ENCODE measurements around the gene NUP160.
"Not testable (repeated sequence)": the region's sequence is repeated elsewhere in the genome, so short reads cannot be mapped to it uniquely, and the experiment has no call there.

The NUP160 gene

GRCh38 chr11:47847892-47848699, at the start of gene NUP160:
TSS of gene NUP160 (minus strand) at chr11:47848350. CDS start at chr11:47848318, 32 bp downstream.
- DNase-seq = peak in 1 of 2 experiments; percentile 46

GRCh38 chr11:47896199-47896598, 48.0 kb upstream of the NUP160 start:
- DNase-seq = no peak

GRCh38 chr11:47895035-47895434, 46.9 kb upstream of the NUP160 start:
- no peak for DNase-seq

DNA sequence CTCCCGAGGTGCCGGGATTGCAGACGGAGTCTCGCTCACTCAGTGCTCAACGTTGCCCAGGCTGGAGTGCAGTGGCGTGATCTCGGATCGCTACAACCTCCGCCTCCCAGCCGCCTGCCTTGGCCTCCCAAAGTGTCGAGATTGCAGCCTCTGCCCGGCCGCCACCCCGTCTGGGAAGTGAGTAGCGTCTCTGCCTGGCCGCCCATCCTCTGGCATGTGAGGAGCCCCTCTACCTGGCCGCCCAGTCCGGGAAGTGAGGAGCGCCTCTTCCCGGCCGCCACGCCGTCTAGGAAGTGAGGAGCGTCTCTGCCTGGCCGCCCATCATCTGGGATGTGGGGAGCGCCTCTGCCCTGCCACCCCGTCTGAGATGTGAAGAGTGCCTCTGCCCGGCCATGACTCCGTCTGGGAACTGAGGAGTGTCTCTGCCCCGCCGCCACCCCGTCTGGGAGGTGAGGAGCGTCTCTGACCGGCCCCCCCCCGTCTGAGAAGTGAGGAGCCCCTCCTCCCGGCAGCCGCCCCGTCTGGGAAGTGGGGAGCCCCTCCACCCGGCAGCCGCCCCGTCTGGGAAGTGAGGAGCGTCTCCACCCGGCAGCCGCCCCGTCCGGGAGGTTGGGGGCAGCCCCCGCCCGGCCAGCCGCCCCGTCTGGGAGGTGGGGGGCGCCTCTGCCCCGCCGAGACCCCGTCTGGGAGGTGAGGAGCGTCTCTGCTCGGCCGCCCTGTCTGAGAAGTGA, 44.6 kb upstream of the NUP160 start:
- not testable (repeated sequence) for DNase-seq

DNA sequence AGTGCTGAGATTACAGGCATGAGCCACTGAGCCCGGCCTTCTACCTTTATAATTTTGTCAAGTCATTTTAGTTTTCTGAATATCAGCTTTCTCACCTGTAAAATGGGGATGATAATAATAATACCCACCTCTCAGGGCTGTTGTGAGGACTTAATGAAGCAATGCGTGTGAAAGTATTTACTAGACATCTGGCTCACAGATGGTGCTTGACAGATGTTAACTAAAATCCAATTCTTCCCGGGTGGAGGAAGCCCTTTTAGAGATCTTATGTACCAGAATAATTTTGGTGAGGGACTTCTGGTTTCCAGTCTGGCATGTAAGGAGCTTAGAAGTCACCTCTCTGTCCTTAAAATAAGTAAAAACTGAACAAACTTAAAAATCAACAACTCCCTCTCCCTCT, 43.7 kb upstream of the NUP160 start:
- DNase-seq = peak; percentile 57 to 93

DNA sequence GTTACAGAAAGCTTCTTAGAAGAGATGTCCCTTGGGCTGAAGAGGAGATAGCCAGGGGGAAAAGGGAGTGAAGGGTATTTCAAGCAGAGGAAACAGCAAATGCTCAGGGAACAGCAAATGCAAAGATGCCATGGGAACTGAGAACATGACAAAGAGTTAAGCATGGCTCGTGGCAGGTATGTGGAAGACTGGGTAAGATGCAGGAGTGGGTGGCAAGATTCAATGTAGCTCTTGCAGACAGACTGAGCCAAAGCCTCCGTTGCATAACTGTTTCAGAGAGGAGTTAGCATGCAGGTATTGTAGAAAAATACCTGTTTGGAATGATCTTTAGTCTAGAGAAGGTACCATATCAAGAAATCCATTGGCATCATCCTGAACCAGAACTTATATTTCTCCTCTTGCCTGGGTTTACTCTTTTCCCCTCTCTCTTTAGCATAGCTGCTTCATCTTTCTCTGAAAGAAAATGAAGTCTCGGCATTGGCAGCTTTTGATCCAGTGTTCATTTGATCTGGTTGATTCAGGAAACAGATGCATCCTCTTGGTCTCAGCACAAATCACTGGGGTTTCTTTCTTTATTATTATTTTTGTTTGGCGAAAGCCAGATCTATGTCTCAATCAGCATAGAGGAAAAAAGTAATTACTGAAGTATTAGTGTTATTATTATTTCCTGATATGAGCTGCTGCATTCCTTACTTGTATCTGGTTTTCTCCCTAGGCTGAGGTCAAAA, 41.7 kb upstream of the NUP160 start:
- DNase-seq = no peak

GRCh38 chr11:47887910-47888569, 39.9 kb upstream of the NUP160 start:
- DNase-seq = no peak

GRCh38 chr11:47886096-47886495, 37.9 kb upstream of the NUP160 start:
- no peak for DNase-seq

GRCh38 chr11:47882437-47882836, 34.3 kb upstream of the NUP160 start:
- DNase-seq = not testable (repeated sequence)

DNA sequence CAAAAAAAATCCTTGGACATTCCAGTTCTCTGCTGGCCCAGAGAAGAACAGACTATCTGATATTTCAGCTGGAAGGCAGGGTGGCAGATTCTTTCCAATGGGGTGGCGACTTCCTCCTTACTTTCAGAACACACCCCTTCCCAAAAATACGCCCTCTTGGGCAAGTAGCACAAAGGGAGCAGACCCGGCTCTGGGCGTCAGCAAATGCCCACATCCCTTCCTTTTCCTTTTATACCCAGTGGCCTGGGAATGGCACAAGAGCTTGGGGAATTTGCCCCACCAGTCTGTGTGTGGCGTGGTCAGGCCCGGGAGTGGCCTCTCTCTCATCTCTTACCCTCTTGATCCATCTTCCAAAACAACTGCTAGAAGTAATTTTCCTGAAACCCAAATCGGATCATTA, 33.0 kb upstream of the NUP160 start:
- DNase-seq = no peak

DNA sequence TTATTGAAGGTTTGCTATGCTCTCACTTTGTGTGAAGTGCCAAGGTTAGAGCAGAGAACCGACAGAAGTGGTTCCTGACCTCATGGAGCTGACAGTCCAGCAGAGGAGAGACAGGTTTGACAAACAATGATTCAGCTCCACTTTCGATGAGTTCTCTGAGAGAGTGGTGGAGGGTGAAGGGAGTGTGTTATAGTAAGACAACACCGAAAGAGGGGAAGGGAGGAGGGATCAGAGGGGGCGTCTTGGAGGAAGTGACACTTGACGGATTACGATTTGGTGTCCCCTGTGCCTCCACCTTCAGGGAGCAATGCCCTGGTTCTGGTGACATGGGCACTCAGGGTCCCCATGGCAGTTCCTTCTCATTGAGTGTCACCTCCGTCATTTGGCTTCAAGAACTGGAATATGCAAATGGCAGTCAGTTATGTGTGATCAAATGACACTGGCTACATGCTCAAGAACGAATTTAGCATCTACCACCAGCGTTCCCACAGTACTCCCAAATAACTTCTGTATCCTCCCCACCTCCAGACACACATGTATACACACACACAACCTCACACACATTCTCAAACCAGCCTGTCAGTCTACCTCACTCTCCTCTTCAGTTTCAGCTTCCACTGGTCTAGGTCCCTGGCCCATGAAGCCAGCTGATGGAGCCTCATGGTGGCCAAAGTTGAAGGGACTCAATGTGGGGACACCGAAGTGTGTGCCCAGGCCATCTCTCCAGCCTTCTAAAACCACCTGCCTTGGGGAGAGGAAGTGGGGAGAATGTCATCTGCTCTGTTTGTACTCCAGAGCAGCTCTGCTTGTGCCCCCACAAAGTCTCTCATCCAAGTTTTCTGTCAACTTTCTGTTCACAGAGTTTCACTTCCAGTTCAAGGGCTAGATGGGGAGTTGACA, 31.4 kb upstream of the NUP160 start:
- DNase-seq = no peak

GRCh38 chr11:47875858-47876257, 27.7 kb upstream of the NUP160 start:
- DNase-seq = not testable (repeated sequence)

- no peak for DNase-seq
These were observed 22.3 kb upstream of the NUP160 start for GRCh38 chr11:47870404-47870803.

GRCh38 chr11:47869544-47870393, 21.6 kb upstream of the NUP160 start:
- no peak for DNase-seq

- DNase-seq = no peak
These were observed 19.7 kb upstream of the NUP160 start for GRCh38 chr11:47867823-47868222.

DNA sequence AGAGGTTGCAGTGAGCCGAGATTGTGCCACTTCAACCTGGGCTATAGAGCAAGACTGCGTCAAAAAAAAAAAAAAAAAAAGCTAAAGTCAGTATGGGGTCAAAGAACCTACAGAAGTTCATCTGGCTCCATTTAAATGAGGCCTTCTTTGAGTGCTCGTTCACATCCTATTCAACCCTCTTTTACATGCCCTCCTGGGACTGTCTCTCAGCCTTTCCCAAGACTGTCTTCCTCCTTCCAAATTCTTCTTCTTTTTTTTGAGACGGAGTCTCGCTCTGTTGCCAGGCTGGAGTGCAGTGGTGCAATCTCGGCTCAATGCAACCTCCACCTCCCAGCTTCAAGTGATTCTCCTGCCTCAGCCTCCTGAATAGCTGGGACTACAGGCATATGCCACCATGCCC, 18.7 kb upstream of the NUP160 start:
- not testable (repeated sequence) for DNase-seq

DNA sequence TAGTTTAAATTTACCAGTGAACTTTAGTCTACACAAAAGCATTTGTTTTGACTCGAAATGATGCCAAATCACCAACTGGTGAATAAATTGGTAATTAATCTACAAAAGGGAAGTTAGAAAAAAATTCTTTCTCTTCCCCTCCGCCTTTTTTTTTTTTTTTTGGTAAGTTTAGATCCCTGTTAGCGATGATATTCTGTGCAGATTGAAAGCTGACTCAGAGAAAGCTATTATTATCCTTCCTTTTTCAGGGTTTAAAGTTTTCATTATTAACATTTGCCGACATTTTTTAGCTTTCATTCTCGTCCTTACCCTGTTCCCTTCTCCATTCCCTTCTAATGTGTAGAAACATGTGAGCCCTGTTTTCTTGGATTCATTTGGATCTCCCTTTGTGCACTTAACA, 16.8 kb upstream of the NUP160 start:
- no peak for DNase-seq

GRCh38 chr11:47863898-47864430, 15.8 kb upstream of the NUP160 start:
- DNase-seq = no peak

GRCh38 chr11:47863189-47863897, 15.2 kb upstream of the NUP160 start:
- peak in 1 of 2 experiments; percentile 41 for DNase-seq

GRCh38 chr11:47861728-47862127, 13.6 kb upstream of the NUP160 start:
- DNase-seq = no peak
